ENCODE data around the gene HMGN4. TPM values are rescaled to one million over a fixed set of nuclear protein-coding genes. Genes with fewer than 3 reads are reported as not detected.

The HMGN4 gene
- total RNA-seq, 1 donor from 2014 or later = 81.8 TPM

- Histone ChIP-seq H4K20me1 (ENCODE audit: low read depth) (no peaks in the 10 kb centered on the region), H3K9me3 (ENCODE audit: low read depth) (no peaks in the 10 kb centered on the region), H3K27me3 (no peaks in the 10 kb centered on the region), H3K79me2 (ENCODE audit: low read depth) (no peaks in the 10 kb centered on the region), H3K4me3 (no peak overlapping the region), H3K9ac (no peak overlapping the region), H2AFZ (replicated peaks) (no peak overlapping the region), H3F3A (ENCODE audit: low read depth) (peaks cover 13% of the 10 kb centered on the region), H3K27ac (no peak overlapping the region), H3K36me3 (no peaks in the 10 kb centered on the region), H3K4me1 (peaks cover 5% of the 10 kb centered on the region), H3K4me2 (no peak overlapping the region)
- TF ChIP-seq CTCF (IDR thresholded peaks at IDR 0.05) (no peak), EZH2 (IDR thresholded peaks at IDR 0.05) (no peak), EZH2phosphoT487 (IDR thresholded peaks at IDR 0.05) (no peak)
- H3K4me3 Mint-ChIP-seq = no peak overlapping the region
- peaks cover 14% of the 10 kb centered on the region for H3K27me3 Mint-ChIP-seq (ENCODE audit: insufficient read depth, low read depth)
- no peak for DNase-seq (ENCODE audit: low spot score)
- H3K4me1 Mint-ChIP-seq = peaks cover 15% of the 10 kb centered on the region
- peaks cover 6% of the 10 kb centered on the region for H3K9me3 Mint-ChIP-seq
- peaks cover 4% of the 10 kb centered on the region for H3K36me3 Mint-ChIP-seq
- no peak overlapping the region for H3K27ac Mint-ChIP-seq
Measured at GRCh38 chr6:26516481-26517427, 21.4 kb upstream of the HMGN4 start.

GRCh38 chr6:26519359-26519758, 18.8 kb upstream of the HMGN4 start:
- H3K4me3 Mint-ChIP-seq = no peak overlapping the region
- H3K27me3 ChIP-seq = no peaks in the 10 kb centered on the region

GRCh38 chr6:26520237-26520849, 17.8 kb upstream of the HMGN4 start:
- peak overlapping the region; percentile 73 for H3K4me2 ChIP-seq
- Mint-ChIP-seq H3K4me1 (peaks cover 29% of the 10 kb centered on the region), H3K36me3 (peaks cover 4% of the 10 kb centered on the region), H3K27me3 (ENCODE audit: insufficient read depth, low read depth) (peaks cover 14% of the 10 kb centered on the region), H3K9me3 (peaks cover 6% of the 10 kb centered on the region), H3K4me3 (peak overlapping the region; percentile 85), H3K27ac (peak overlapping the region; percentile 76)
- no peak for DNase-seq (ENCODE audit: low spot score)
- peaks cover 21% of the 10 kb centered on the region for H3F3A ChIP-seq (ENCODE audit: low read depth)
- no peaks in the 10 kb centered on the region for H4K20me1 ChIP-seq (ENCODE audit: low read depth)
- H3K9me3 ChIP-seq (ENCODE audit: low read depth) = no peaks in the 10 kb centered on the region
- H3K4me3 ChIP-seq = peak overlapping the region; percentile 67
- TF ChIP-seq CTCF (IDR thresholded peaks at IDR 0.05) (no peak), EZH2phosphoT487 (IDR thresholded peaks at IDR 0.05) (no peak), EZH2 (IDR thresholded peaks at IDR 0.05) (no peak)
- H3K79me2 ChIP-seq (ENCODE audit: low read depth) = peaks cover 27% of the 10 kb centered on the region
- no peaks in the 10 kb centered on the region for H3K36me3 ChIP-seq
- no peak overlapping the region for H3K9ac ChIP-seq
- peaks cover 17% of the 10 kb centered on the region for H3K4me1 ChIP-seq
- peak overlapping the region; percentile 96 for H2AFZ ChIP-seq (replicated peaks)
- no peaks in the 10 kb centered on the region for H3K27me3 ChIP-seq
- H3K27ac ChIP-seq = no peak overlapping the region

More at GRCh38 chr6:26519359-26519758, 18.8 kb upstream of the HMGN4 start:
- Mint-ChIP-seq H3K4me1 (peaks cover 29% of the 10 kb centered on the region), H3K27me3 (ENCODE audit: insufficient read depth, low read depth) (peaks cover 14% of the 10 kb centered on the region), H3K9me3 (peaks cover 6% of the 10 kb centered on the region), H3K36me3 (peaks cover 4% of the 10 kb centered on the region), H3K27ac (no peak overlapping the region)
- TF ChIP-seq EZH2phosphoT487 (IDR thresholded peaks at IDR 0.05) (no peak), EZH2 (IDR thresholded peaks at IDR 0.05) (no peak), CTCF (IDR thresholded peaks at IDR 0.05) (no peak)
- H2AFZ ChIP-seq (replicated peaks) = no peak overlapping the region
- H3K36me3 ChIP-seq = no peaks in the 10 kb centered on the region
- DNase-seq (ENCODE audit: low spot score) = no peak
- no peaks in the 10 kb centered on the region for H4K20me1 ChIP-seq (ENCODE audit: low read depth)
- H3K9me3 ChIP-seq (ENCODE audit: low read depth) = no peaks in the 10 kb centered on the region
- no peak overlapping the region for H3K4me3 ChIP-seq
- H3K4me2 ChIP-seq = no peak overlapping the region
- peaks cover 19% of the 10 kb centered on the region for H3K79me2 ChIP-seq (ENCODE audit: low read depth)
- peaks cover 21% of the 10 kb centered on the region for H3F3A ChIP-seq (ENCODE audit: low read depth)
- H3K27ac ChIP-seq = no peak overlapping the region
- no peak overlapping the region for H3K9ac ChIP-seq
- peaks cover 17% of the 10 kb centered on the region for H3K4me1 ChIP-seq

Data from neural progenitor cell (in vitro differentiated cells).